Mesendoderm (in vitro differentiated cells): Measurements from ENCODE around the gene CYTH1.

Experiments used
- DNase-seq: peaks from one replicate; pipeline ENCODE4 v3.0.0; 2013
- H2AK5ac ChIP-seq: 2 replicates; pipeline ENCODE4 v1.6.1; 2013; ENCODE audit warnings: low read length, inconsistent platforms
- H2BK120ac ChIP-seq: 2 replicates; pipeline ENCODE4 v1.6.1; 2013; ENCODE audit warnings: low read depth, mild to moderate bottlenecking, low read length, moderate library complexity, mixed read lengths
- H2BK15ac ChIP-seq: replicated peaks from 2 replicates; pipeline ENCODE4 v1.6.1; 2013; ENCODE audit warnings: low read depth, mild to moderate bottlenecking, moderate library complexity
- H2BK5ac ChIP-seq: 2 replicates; pipeline ENCODE4 v1.6.1; 2013; ENCODE audit warnings: low read length, inconsistent platforms
- H3K18ac ChIP-seq: 2 replicates; pipeline ENCODE4 v1.6.1; 2013; ENCODE audit warnings: mild to moderate bottlenecking, low read length, mixed read lengths
- H3K23ac ChIP-seq: one replicate; pipeline ENCODE4 v1.6.1; 2013; ENCODE audit warnings: low read length
- H3K27ac ChIP-seq: 2 replicates; pipeline ENCODE4 v1.5.1; 2013; ENCODE audit warnings: low read depth, mild to moderate bottlenecking, inconsistent platforms, low read length, moderate library complexity
- H3K27me3 ChIP-seq: 2 replicates; pipeline ENCODE4 v1.6.1; 2013; ENCODE audit warnings: low read length, control low read depth, mild to moderate bottlenecking, inconsistent platforms; ENCODE audit not compliant: insufficient read depth, poor library complexity
- H3K36me3 ChIP-seq: 2 replicates; pipeline ENCODE4 v1.6.1; 2013; ENCODE audit warnings: low read length, inconsistent platforms; ENCODE audit not compliant: control insufficient read depth, insufficient read depth
- H3K4ac ChIP-seq: one replicate; pipeline ENCODE4 v1.6.1; 2013; ENCODE audit warnings: low read depth, mild to moderate bottlenecking, low read length, moderate library complexity
- H3K4me1 ChIP-seq: 2 replicates; pipeline ENCODE4 v1.6.1; 2013; ENCODE audit warnings: low read depth, low read length, inconsistent platforms; ENCODE audit not compliant: control insufficient read depth
- H3K4me2 ChIP-seq: 2 replicates; pipeline ENCODE4 v1.6.1; 2013; ENCODE audit warnings: low read length
- H3K4me3 ChIP-seq: 2 replicates; pipeline ENCODE4 v1.5.1; 2013; ENCODE audit warnings: mild to moderate bottlenecking, low read length
- H3K56ac ChIP-seq: one replicate; pipeline ENCODE4 v1.6.1; 2013; ENCODE audit warnings: low read length
- H3K79me1 ChIP-seq: 2 replicates; pipeline ENCODE4 v1.6.1; 2013; ENCODE audit warnings: low read length, inconsistent platforms
- H3K79me2 ChIP-seq: 2 replicates; pipeline ENCODE4 v1.6.1; 2013; ENCODE audit warnings: mild to moderate bottlenecking, low read length; ENCODE audit not compliant: control insufficient read depth, insufficient read depth
- H3K9ac ChIP-seq: 2 replicates; pipeline ENCODE4 v1.6.1; 2013; ENCODE audit warnings: low read length, inconsistent platforms
- H4K5ac ChIP-seq: one replicate; pipeline ENCODE4 v1.6.1; 2013; ENCODE audit warnings: low read length
- H4K8ac ChIP-seq: one replicate; pipeline ENCODE4 v1.6.1; 2013; ENCODE audit warnings: low read depth, mild to moderate bottlenecking, control low read depth, low read length, moderate library complexity
- WGBS: extraction: QIAGEN DNeasy Blood & Tissue Kit; methylation state at CpG from one replicate; pipeline ENCODE4 v1.1.7; 2013; ENCODE audit warnings: low lambda C conversion rate, missing lambda C conversion rate; ENCODE audit not compliant: insufficient coverage; ENCODE audit errors: extremely low coverage; 5-methylcytosine and 5-hydroxymethylcytosine counted together

The CYTH1 gene

DNA sequence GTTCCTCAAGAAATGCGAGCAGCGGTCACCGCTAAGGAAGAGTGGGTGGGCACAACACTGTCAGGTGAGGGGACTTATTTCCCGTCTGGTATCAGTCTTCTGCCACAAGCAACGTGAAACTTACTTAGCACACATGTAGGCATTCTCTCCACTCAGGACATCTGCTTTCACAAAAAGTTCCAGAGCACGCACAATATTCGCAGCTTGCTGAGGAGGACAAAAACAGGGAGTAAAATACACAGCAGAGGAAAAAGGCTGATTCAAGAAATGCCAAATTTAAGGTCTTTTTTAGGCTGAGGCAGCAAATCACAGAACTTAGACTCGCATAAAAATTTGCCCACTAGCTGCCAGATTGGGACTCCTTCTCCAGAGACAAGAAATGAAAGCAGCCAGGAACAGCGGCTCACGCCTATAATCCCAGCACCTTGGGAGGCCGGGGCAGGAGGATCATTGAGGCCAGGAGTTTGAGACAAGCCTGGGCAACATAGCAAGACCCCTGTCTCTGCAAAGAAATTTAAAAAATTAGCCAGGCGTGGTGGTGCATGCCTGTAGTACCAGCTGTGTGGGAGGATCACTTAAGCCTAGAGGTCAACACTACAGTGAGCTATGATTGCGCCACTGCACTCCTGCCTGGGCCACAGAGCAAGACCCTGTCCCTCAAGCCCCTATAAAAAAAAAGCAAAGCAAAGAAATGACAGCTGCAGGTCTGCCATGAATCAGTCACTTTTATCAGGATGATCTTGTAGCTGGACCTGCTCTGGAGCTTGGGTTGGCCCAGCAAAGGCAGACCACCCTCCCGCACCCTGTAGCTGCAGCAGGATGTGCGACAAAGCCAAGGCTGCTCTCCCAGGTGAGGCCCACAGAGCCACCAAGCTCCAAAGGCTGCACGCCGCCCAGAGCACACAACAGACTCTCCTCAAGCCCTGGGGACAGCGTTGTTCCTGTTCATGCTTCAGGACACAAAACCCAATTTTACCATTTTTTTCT lies 38.0 kb upstream of the CYTH1 start:
- no peak overlapping the region for H3K23ac ChIP-seq
- peaks cover 30% of the 10 kb centered on the region for H3K36me3 ChIP-seq
- H3K4me2 ChIP-seq, result no peak overlapping the region
- H4K8ac ChIP-seq, result no peak overlapping the region
- no peak overlapping the region for H2BK5ac ChIP-seq
- H3K4ac ChIP-seq, result no peak overlapping the region
- no peak overlapping the region for H2BK120ac ChIP-seq
- no peaks in the 10 kb centered on the region for H3K27me3 ChIP-seq
- no peak overlapping the region for H3K27ac ChIP-seq
- peaks cover 3% of the 10 kb centered on the region for H3K79me2 ChIP-seq
- H4K5ac ChIP-seq, result no peak overlapping the region
- no peak overlapping the region for H3K9ac ChIP-seq
- no peaks in the 10 kb centered on the region for H3K4me1 ChIP-seq
- no peak overlapping the region for H3K4me3 ChIP-seq
- WGBS, result no CpG with 5 or more reads among the region's 18 CpGs
- no peak overlapping the region for H3K18ac ChIP-seq
- no peak overlapping the region for H2AK5ac ChIP-seq
- H2BK15ac ChIP-seq, result no peak overlapping the region
- peaks cover 10% of the 10 kb centered on the region for H3K79me1 ChIP-seq
- DNase-seq, result no peak
- H3K56ac ChIP-seq, result no peak overlapping the region

DNA sequence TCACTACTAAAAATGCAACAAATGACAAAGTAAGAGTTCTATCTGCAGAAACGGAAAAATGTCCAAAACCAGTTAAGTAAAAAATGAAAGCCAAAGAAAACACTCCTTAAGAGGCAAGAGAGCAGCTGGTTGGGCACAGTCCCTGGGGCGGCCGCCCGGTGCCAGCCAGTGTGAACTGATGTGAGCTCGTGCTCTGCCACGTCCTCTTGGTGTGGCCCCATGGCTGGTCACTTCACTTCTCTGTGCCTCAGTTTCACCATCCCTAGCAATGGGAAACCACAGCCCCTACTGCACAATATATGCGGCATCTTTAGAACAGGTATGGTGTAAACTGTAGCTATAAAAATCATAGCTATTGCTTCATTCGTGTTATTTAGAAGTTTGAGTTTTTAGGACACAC lies 37.3 kb upstream of the CYTH1 start:
- no peak overlapping the region for H2BK120ac ChIP-seq
- H3K27me3 ChIP-seq, result no peaks in the 10 kb centered on the region
- DNase-seq, result no peak
- no peak overlapping the region for H3K18ac ChIP-seq
- H3K4me1 ChIP-seq, result no peaks in the 10 kb centered on the region
- H3K23ac ChIP-seq, result no peak overlapping the region
- H2BK5ac ChIP-seq, result no peak overlapping the region
- peaks cover 27% of the 10 kb centered on the region for H3K36me3 ChIP-seq
- H3K79me1 ChIP-seq, result peaks cover 6% of the 10 kb centered on the region
- peaks cover 2% of the 10 kb centered on the region for H3K79me2 ChIP-seq
- H3K27ac ChIP-seq, result no peak overlapping the region
- H3K9ac ChIP-seq, result no peak overlapping the region
- no peak overlapping the region for H2BK15ac ChIP-seq
- H3K56ac ChIP-seq, result no peak overlapping the region
- WGBS, result no CpG with 5 or more reads among the region's 8 CpGs
- no peak overlapping the region for H4K8ac ChIP-seq
- no peak overlapping the region for H4K5ac ChIP-seq
- H3K4ac ChIP-seq, result no peak overlapping the region
- no peak overlapping the region for H3K4me3 ChIP-seq
- no peak overlapping the region for H2AK5ac ChIP-seq
- H3K4me2 ChIP-seq, result no peak overlapping the region

DNA sequence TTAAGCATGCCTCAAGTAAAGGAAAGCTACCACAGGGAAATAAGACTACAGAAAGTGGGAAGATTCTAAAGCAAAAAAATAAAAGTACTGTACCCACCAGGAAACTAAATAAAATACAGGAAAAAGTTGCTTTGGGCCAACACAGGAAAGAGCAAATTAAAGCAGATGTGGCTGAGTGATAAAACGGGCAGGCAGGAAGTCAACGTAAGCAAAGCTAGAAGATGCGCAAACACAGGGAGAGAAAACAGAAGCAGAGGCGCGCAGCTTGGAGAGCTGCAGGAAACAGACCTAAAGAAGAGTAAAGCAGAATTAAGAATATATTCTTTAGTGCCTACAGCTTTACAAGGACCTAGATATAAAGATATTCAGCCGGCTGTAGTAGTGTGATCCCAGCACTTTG lies 36.9 kb upstream of the CYTH1 start:
- no peaks in the 10 kb centered on the region for H3K4me1 ChIP-seq
- H3K79me1 ChIP-seq, result peaks cover 6% of the 10 kb centered on the region
- no peak overlapping the region for H2BK15ac ChIP-seq
- H3K9ac ChIP-seq, result no peak overlapping the region
- no peak overlapping the region for H3K27ac ChIP-seq
- no peak overlapping the region for H2BK120ac ChIP-seq
- no peak overlapping the region for H3K4ac ChIP-seq
- no peaks in the 10 kb centered on the region for H3K79me2 ChIP-seq
- no peak overlapping the region for H3K56ac ChIP-seq
- H4K8ac ChIP-seq, result no peak overlapping the region
- no peak overlapping the region for H3K4me2 ChIP-seq
- no peak for DNase-seq
- no peak overlapping the region for H2BK5ac ChIP-seq
- no peaks in the 10 kb centered on the region for H3K27me3 ChIP-seq
- H3K23ac ChIP-seq, result no peak overlapping the region
- no peak overlapping the region for H4K5ac ChIP-seq
- peaks cover 28% of the 10 kb centered on the region for H3K36me3 ChIP-seq
- H2AK5ac ChIP-seq, result no peak overlapping the region
- WGBS, result no CpG with 5 or more reads among the region's 6 CpGs
- no peak overlapping the region for H3K18ac ChIP-seq
- H3K4me3 ChIP-seq, result no peak overlapping the region

DNA sequence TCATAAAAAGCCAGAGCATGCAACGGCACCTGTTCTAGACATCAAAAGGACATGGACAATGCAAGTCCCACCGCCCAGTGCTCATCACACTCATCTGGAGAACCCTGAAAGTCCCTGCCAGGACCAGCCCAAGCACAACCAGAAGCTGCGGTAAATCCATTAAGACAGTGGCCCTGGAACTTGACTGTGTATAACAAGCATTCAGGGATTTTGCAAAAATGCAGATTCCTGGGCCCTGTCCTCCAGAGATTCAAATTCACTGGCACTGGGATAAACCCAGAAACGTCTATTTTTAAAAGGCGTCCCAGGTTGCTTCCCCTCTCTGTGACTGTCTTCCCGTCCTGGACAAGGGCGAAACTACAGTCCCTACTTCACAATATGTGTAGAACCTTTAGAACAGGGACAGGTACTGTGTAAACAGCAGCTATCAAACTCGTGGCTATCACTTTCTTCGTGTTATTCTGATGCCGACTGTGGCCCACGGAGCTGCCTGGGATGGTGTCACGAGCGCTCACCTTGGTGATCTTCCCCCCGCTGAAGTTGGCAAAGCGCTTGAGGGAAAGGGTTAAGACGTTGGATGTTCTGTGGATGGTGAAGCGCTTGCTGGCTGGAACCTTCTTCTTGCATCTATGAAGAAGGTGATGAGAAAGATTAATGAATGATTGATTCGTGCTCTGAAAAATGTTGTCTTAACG lies 36.2 kb upstream of the CYTH1 start:
- Histone ChIP-seq H4K8ac (no peak overlapping the region), H2BK120ac (no peak overlapping the region), H3K79me2 (no peaks in the 10 kb centered on the region), H3K9ac (no peak overlapping the region), H2BK5ac (no peak overlapping the region), H3K4ac (no peak overlapping the region), H2AK5ac (no peak overlapping the region), H3K56ac (no peak overlapping the region), H3K79me1 (peaks cover 2% of the 10 kb centered on the region), H3K27me3 (no peaks in the 10 kb centered on the region), H4K5ac (no peak overlapping the region), H3K4me2 (no peak overlapping the region), H3K36me3 (peaks cover 28% of the 10 kb centered on the region), H3K4me1 (no peaks in the 10 kb centered on the region), H3K27ac (no peak overlapping the region), H3K18ac (no peak overlapping the region), H3K4me3 (no peak overlapping the region), H2BK15ac (no peak overlapping the region), H3K23ac (no peak overlapping the region)
- DNase-seq, result no peak
- WGBS, result no CpG with 5 or more reads among the region's 19 CpGs

DNA sequence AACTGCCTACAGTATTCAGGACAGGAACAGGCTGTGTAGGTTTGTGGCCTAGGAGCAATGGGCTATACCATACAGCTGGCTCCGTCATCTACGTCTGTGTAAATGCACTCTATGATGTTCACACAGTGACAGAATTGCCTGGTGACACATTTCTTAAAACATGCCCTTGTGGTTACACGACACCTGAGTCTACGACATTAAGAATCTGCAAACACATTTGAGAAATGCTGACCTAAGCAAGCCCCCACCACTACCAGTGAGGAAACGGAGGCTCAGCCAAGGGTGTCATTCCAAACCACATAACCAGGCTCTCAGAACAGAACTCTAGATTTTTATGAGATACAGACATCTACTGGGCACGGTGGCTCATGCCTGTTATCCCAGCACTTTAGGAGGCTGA lies 35.0 kb upstream of the CYTH1 start:
- Histone ChIP-seq H3K56ac (no peak overlapping the region), H3K27ac (no peak overlapping the region), H3K79me1 (peaks cover 2% of the 10 kb centered on the region), H3K4me1 (no peaks in the 10 kb centered on the region), H3K27me3 (no peaks in the 10 kb centered on the region), H3K18ac (no peak overlapping the region), H3K23ac (no peak overlapping the region), H3K4me2 (no peak overlapping the region), H3K4ac (no peak overlapping the region), H2BK15ac (no peak overlapping the region), H3K36me3 (peaks cover 32% of the 10 kb centered on the region), H3K4me3 (no peak overlapping the region), H3K79me2 (no peaks in the 10 kb centered on the region), H2BK5ac (no peak overlapping the region), H2BK120ac (no peak overlapping the region), H4K5ac (no peak overlapping the region), H2AK5ac (no peak overlapping the region), H3K9ac (no peak overlapping the region), H4K8ac (no peak overlapping the region)
- WGBS, result no CpG with 5 or more reads among the region's 6 CpGs
- no peak for DNase-seq
